EH (cell line): ENCODE results near the gene SMIM35.
A peak's percentile ranks its signal among the peaks of the same experiment; 100 is the strongest.
"Not testable (repeated sequence)": the region's sequence is repeated elsewhere in the genome, so short reads cannot be mapped to it uniquely, and the experiment has no call there.

Source experiments
- DNase-seq: peaks from one replicate; pipeline ENCODE4 v3.0.0-alpha.2; 2015; ENCODE audit warnings: low read depth

Gene SMIM35

DNA sequence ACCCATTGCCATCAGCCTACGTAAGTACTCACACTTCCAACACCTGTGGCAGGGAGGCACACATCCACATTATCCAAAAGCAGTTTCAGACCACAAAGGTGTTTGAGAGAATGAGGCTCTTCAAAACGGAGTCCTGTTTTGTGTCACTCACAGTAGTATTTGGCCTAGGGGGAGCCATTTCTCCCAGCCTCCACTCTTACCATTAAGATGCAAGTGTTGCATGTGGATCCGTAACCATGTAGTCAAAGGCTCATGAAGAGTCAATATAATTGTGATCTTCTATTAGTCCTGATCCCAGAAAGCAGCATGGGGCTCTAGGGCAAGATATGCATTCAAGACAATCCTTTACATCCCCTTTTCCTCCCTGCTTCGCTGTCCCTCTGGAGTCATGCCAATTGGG lies 59.1 kb downstream of the SMIM35 start:
- no peak for DNase-seq

DNA sequence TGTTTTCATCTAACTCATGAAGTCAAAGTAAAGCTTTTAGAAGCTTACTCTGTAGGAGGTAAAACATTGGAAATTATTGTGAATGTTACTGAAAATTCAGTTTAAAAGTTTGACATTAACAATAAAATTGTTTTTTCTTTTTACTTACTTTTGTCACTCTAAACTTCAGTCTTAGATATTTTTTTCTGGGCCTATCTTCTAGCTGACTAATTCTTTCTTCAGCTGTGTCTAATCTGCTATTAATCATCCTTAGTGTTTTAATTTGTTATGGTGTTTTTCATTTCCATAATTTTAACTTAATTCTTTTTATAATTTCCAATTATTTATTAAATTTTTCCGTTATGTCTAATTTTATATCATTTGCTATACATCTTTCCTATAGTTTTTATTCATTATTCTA lies 65.6 kb downstream of the SMIM35 start:
- no peak for DNase-seq

DNA sequence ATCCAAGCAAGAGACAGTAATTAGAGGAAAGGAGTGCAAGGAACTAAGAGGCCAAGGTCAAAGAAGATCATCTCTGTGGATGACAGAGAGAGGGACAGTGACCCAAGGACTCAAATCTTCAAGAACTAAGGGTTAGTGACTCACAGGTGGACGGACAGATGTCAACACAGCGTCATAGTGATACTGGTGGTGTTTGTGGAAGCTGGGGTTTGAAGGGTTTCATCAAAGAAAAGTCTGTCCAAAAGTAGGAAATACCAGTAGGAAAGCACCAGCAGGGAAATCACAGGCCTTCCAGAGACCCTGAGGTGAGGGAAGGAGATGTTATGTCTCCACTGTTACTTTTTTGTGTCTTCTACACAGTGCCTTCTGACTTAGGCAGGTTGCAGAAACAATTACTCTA lies 68.4 kb downstream of the SMIM35 start:
- no peak for DNase-seq

DNA sequence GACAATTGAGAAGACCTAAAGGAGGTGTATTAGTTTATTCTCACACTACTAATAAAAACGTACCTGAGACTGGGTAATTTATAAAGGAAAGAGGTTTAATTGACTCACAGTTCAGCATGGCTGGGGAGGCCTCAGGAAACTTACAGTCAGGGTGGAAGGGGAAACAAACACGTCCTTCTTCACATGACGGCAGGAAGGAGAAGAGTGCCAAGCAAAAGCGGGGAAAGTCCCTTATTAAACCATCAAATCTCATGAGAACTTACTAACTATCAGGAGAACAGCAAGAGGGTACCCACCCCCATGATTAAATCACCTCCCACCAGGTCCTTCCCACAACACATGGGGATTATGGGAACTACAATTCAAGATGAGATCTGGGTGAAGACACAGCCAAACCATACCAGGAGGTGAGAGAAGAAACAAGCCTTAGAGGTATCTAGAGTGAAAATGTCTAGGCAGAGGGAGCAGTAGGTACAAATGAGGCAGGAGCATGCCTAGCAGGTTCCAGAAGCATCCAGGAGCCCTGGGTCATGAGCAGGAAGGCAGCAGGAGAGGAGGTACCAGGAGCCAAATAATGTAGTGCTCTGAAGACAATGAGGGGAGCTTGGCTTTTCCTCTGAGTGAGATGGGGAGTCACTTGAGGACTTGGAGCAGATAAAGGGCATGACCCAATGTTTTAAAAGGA lies 69.0 kb downstream of the SMIM35 start:
- DNase-seq = no peak

DNA sequence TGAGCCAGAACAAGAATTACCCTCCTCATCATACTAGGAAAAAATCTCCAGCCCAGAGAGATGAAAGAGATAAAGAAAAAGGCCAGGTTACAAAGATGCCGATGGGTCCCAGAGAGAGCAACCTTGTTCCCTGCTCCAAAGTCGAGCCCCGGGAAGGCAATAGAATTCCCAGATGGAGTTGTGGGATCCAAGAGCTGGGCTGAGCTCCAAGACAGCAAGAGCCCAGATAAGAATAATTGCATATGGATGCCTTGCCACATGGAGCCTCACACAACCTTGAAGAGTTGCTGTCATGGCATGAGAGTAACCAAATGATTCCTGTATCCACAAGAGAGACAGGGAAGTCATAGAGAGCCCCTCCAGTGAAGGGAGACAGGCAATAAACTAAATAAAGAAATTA lies 69.7 kb downstream of the SMIM35 start:
- DNase-seq = no peak

DNA sequence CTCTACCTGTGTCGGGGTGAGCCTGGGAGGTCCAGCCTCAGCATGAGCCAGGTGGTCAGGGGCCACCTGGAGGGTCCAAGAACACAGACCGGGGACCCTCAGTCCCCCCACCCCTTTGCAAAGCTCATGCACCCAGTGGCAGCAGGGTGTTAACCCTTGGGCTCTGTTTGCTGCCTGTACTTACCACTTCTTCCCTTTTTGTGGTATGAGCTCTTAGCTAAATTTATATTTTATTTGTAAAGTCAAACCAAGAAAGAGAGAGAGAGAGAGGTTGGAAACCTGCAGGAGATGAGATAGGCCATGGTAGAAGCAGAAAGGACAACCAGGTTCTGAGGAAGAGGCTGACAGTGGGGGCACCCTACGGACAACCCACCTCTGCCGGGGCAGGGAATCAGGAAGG lies 70.7 kb downstream of the SMIM35 start:
- no peak for DNase-seq

GRCh38 chr11:118015385-118015841 lies 71.3 kb downstream of the SMIM35 start:
- no peak for DNase-seq

DNA sequence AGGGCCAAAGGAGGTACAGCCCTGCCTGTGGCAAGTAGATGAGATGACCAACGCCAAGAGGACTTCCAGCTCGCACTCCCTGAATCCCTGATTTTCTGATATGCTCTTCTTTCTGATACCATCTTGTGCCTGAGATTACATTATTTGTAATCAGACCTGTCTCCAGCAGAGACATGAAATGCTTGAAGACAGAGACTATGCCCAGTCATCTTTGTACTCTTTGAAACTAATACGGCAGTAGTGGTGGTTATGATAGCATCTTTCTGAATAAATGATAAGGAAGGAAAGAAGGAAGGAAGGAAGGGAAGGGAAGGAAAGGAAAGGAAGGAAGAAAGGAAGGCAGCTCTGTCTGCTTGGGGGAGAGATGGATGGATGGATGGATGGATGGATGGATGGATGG lies 72.7 kb downstream of the SMIM35 start:
- no peak for DNase-seq

- peak; percentile 6 for DNase-seq
Observed at GRCh38 chr11:118012083-118012669, 74.6 kb downstream of the SMIM35 start.

DNA sequence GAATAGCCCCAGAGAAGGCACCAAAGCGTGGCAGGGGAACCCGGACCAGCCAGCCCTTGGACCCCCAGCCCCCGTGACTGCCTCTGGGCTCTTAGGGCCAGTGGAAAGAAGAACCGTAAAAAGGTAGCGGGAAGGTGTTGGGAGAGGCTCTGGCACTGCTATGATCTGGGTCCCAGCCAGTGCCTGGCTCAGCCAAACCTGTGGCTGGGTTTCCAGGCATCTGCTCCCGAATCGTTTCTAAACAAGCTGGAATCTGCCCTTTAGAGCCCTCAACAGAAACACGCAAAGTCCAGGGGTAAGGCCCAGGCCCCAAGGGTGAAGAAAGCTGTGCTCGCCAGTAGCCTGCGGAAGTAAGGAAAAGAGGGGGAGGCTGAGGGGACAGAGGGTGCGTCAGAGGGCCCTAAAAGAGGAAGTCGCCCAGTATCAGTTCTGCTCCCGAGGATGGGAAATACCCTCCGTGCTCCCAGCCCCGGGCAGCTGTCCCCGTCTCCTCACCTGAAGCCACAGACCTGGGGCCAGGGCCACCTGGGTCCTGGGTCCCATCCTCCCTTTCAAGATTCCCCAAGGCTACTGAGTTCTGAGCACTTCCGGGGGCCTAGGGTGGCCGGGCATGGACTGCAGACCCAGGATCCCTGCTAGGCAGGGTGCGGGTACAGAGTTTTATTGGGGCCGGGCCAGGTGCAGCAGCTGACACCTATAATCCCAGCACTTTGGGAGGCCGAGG lies 75.9 kb downstream of the SMIM35 start:
- no peak for DNase-seq

DNA sequence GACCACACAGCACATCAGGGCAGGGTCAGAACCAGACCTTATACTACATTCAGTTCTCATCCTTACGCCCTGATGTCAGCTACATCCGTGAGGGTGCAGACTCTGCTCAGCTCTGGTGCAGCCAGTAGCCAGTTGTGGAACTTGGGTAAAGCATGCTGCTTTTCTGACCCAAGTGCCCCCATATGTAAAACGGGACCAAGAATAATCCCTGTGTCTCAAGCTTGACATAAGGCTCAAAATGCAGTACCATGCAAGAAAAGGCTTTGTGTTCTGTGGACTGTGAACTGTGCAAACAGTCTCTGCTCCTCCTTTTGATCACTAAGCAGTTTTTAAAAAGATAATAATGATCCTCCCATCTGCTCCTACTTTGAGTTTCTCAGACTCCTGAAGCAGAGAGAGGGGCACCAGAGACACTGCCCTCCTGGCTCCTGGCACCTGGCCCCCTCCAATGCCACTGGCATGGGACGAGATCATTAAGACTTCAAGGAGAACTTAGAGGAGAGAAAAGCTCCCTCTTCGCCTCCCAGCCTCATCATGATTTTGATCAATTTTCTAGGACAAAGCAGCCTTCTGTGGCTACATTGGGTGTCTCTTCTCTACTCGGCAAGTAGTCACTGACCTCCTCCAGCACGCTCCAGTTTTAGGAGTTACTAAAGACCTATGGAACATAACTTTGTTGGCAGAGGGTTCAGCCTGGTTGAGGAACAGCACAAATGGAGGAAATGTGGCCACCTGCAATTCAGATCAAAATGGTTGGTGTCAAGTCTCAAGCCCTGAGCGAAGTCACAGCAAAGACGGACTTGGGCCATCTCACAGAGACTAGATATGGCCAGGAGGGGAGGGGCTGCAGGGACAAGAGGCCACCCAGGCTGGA lies 76.7 kb downstream of the SMIM35 start:
- DNase-seq = no peak

DNA sequence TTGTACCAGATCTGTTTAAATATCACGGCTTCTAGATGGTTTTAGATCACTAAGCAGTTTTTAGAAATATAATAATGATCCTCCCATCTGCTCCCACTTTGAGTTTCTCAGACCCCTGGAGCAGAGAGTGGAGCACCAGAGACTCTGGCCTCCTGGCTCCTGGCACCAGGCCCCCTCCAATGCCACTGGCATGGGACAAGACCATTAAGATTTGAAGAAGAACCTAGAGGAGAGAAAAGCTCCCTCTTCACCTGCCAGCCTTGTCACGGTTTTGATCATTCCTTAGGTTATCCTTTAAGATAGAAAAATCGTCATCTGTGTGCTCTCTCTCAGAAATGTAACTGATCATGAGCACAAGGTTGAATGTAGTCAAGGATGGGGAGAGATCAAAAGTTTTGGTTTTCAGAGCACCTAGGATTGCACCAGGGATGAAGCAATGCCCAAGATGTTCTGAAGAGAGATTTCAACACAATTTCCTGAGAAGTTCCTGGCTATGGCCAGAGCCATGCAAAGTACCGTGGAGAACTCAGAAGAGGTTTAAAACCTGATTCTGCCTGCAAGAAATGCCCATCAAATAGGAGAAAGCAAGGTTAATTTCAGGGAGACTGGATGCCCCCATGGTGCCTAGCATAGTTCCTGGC lies 78.4 kb downstream of the SMIM35 start:
- no peak for DNase-seq

GRCh38 chr11:118007563-118008270 lies 79.0 kb downstream of the SMIM35 start:
- DNase-seq = not testable (repeated sequence)

- DNase-seq = no peak
Observed at GRCh38 chr11:118007040-118007439, 79.7 kb downstream of the SMIM35 start.

- no peak for DNase-seq
Observed at GRCh38 chr11:118006153-118006534, 80.6 kb downstream of the SMIM35 start.

GRCh38 chr11:118005224-118006152 lies 81.3 kb downstream of the SMIM35 start:
- no peak for DNase-seq

DNA sequence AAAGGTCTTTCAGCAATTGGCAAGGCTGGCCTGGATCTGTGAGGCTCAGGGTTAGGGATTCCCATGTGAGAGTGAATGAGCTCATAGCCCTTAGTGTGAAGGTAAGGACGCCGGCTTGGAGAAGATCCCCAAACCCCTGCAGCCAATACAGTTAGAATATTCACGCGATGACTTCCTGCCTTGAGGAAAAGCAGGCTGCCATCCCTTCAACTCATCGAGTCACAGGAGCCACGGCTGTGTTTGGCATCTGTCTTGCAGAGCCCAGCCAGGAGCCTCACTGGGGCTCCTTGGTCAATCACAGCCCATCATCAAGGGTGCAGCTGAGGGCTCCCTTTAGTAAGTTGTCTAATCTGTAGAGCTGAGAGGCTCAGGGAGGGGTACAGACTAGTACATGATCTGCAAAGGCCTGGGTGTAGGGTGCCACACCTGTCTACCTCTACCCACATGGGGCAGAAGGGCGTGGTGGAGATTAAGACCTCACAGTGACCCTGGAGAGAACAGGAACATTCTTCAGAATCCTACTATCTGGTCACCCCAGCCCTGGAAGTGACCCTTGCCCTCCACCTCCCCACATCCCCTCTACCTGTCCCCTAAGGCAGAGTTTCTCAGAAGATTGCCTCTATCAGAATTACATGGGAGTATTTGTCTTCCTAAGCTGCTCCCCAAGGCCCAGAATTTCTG lies 82.1 kb downstream of the SMIM35 start:
- no peak for DNase-seq

DNA sequence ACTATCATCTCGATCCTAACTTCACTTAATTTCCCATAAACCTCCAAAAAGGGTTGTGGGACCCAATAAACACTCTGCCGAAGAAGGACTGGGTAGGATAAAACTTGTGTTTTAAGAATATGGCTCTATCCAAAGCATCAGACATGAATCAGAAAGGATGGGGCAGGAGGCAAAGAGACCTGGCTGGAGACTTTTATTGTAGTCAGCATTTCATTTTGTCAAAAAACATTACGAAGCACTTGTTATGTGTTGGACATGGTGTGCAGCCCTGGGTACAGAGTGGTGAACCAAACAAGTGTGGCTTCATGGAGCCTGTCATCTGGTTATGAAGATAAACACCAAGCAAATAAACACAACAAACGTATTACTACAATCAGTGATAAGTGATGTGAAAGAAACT lies 83.3 kb downstream of the SMIM35 start:
- DNase-seq = no peak
